Ishikawa (cell line): Measurements from ENCODE around the gene HERC3.

Source experiments
- CEBPB ChIP-seq: IDR thresholded peaks from 2 replicates; pipeline ENCODE4 v1.6.1; 2012
- CREB1 ChIP-seq: IDR thresholded peaks from 2 replicates; pipeline ENCODE4 v1.6.1; 2012; ENCODE audit warnings: low read depth
- EGR1 ChIP-seq: IDR thresholded peaks from 2 replicates; pipeline ENCODE4 v1.6.1; 2012
- EP300 ChIP-seq: IDR thresholded peaks from 2 replicates; pipeline ENCODE4 v1.6.1; 2012; ENCODE audit warnings: borderline replicate concordance
- FOXM1 ChIP-seq: IDR thresholded peaks from 2 replicates; pipeline ENCODE4 v1.6.1; 2012; ENCODE audit warnings: low read depth, borderline replicate concordance
- NFIC ChIP-seq: IDR thresholded peaks from 2 replicates; pipeline ENCODE4 v1.6.1; 2012
- RAD21 ChIP-seq: IDR thresholded peaks from 2 replicates; pipeline ENCODE4 v1.6.1; 2012; ENCODE audit warnings: low read depth
- REST ChIP-seq: IDR thresholded peaks from 2 replicates; pipeline ENCODE4 v1.6.1; 2012; ENCODE audit warnings: low read depth, mild to moderate bottlenecking
- TAF1 ChIP-seq: IDR thresholded peaks from 2 replicates; pipeline ENCODE4 v1.6.1; 2012; ENCODE audit warnings: low read depth, mild to moderate bottlenecking
- TCF12 ChIP-seq: IDR thresholded peaks from 2 replicates; pipeline ENCODE4 v1.6.1; 2012; ENCODE audit warnings: low read depth
- TEAD4 ChIP-seq: IDR thresholded peaks from 2 replicates; pipeline ENCODE4 v1.6.1; 2012
- USF1 ChIP-seq: IDR thresholded peaks from 2 replicates; pipeline ENCODE4 v1.6.1; 2012
- YY1 ChIP-seq: IDR thresholded peaks from 2 replicates; pipeline ENCODE4 v1.6.1; 2012; ENCODE audit warnings: low read depth
- ZBTB7A ChIP-seq: IDR thresholded peaks from 2 replicates; pipeline ENCODE4 v1.6.1; 2012; ENCODE audit warnings: low read depth
- TF ChIP-seq, protein P1 (sequence below): IDR thresholded peaks from 2 replicates; pipeline ENCODE4 v1.6.1; 2012

Gene HERC3

DNA sequence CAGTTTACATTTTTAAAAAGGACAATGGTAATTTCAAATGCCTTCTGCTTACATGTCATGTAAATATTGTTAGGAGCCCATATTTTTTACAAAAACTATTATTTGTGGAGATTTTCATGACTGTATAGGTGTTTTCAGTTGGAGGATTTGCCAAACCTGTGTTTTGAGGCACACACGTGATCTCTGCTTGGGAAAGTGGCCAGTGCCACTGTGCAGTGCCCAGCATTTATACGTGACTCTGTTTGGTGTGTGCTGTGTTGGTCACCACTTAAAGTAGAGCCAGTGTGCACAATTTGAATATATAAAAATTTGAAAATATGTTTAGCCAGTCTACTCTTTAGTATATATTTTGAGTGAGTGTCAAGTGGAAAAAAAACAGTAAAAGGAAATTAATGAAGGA, 132.1 kb downstream of the HERC3 start:
- no peak for TF ChIP-seq REST

DNA sequence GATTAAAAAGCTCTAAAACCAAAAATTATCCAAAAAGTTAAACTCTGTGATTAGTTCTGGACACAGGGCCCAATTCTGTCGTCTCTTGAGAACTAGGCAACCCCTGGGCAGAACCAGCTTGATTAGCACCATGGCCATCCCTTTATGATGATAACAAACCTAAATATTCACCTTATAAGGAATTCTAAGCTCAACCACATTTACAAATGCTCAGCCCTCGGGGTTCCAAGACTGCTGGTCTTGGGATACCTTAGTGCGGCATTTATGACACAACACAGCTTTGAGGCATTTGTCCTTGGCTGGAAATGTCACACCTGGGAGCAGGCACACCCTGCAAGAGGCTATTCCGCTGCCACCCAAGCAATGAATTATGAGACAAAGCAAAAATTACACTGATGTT, 132.9 kb downstream of the HERC3 start:
- TF ChIP-seq YY1 (no peak), TAF1 (no peak), ZBTB7A (no peak), CREB1 (no peak), CEBPB (no peak), FOXM1 (no peak), USF1 (no peak), TEAD4 (no peak), EGR1 (no peak), EP300 (no peak), REST (no peak), RAD21 (no peak), TCF12 (no peak), NFIC (no peak)
- TF ChIP-seq, protein P1, sequence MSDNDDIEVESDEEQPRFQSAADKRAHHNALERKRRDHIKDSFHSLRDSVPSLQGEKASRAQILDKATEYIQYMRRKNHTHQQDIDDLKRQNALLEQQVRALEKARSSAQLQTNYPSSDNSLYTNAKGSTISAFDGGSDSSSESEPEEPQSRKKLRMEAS = no peak

- TF ChIP-seq EGR1 (no peak), ZBTB7A (no peak), USF1 (no peak), EP300 (no peak), FOXM1 (no peak), CEBPB (no peak), TAF1 (no peak), TCF12 (no peak), TEAD4 (no peak), YY1 (no peak), RAD21 (no peak), NFIC (no peak), REST (no peak), CREB1 (no peak)
- TF ChIP-seq, protein P1 = no peak
Observed at GRCh38 chr4:88725986-88726385, 133.7 kb downstream of the HERC3 start.

DNA sequence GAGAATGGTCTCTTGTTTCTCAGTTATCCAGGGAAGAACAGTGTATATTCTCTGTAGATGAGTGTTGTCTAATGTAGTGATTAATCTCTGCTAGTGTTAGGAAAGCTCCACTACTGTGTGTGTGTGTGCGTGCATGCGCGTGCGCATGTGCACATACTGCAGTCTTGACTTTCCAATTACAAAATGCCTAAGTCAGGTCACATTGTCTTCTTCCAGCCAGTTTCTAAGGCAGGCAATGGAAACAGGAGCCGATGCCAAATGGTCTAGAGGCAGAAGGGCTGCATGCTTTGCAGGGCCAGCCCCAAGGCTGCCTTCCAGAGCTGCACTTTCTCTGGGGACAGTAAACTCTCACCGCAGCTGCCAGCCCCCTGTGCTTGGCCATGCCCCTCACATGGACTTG, 135.9 kb downstream of the HERC3 start:
- TF ChIP-seq TAF1 (no peak), CREB1 (no peak), CEBPB (no peak), REST (no peak), TEAD4 (no peak), USF1 (no peak), TCF12 (no peak)
- TF ChIP-seq, protein P1 = no peak
